Effector memory CD4-positive, alpha-beta T cell (primary cell): Measurements from ENCODE around the gene RPS24.

Experiments
- DNase-seq, 3 donors: peaks; one replicate each; pipeline ENCODE4 v3.0.0-alpha.2; 2020
- H3K27ac ChIP-seq: 2 replicates; pipeline ENCODE4 v1.7.0; 2013; ENCODE audit warnings: mild to moderate bottlenecking, low read length, moderate library complexity; ENCODE audit not compliant: insufficient read depth, poor library complexity, severe bottlenecking
- H3K27me3 ChIP-seq: replicated peaks from 2 replicates; pipeline ENCODE4 v1.7.0; 2013; ENCODE audit warnings: mild to moderate bottlenecking, low read length; ENCODE audit not compliant: insufficient read depth, control insufficient read depth, poor library complexity, severe bottlenecking
- H3K36me3 ChIP-seq: 2 replicates; pipeline ENCODE4 v1.7.0; 2013; ENCODE audit warnings: mild to moderate bottlenecking, low read length, moderate library complexity; ENCODE audit not compliant: control insufficient read depth, insufficient read depth
- H3K4me1 ChIP-seq: 2 replicates; pipeline ENCODE4 v1.7.0; 2013; ENCODE audit warnings: low read length, mild to moderate bottlenecking; ENCODE audit not compliant: control insufficient read depth, insufficient read depth, poor library complexity, severe bottlenecking
- H3K4me3 ChIP-seq: 2 replicates; pipeline ENCODE4 v1.7.0; 2013; ENCODE audit warnings: low read length, low read depth, mild to moderate bottlenecking; ENCODE audit not compliant: insufficient read depth, poor library complexity, severe bottlenecking
- H3K9me3 ChIP-seq: 2 replicates; pipeline ENCODE4 v1.7.0; 2013; ENCODE audit warnings: mild to moderate bottlenecking, low read length, moderate library complexity; ENCODE audit not compliant: control insufficient read depth

RPS24 gene

GRCh38 chr10:78079411-78079810 is 45.7 kb downstream of the RPS24 start:
- DNase-seq: no peak
- no peaks in the 10 kb centered on the region for H3K36me3 ChIP-seq
- no peaks in the 10 kb centered on the region for H3K4me1 ChIP-seq
- H3K4me3 ChIP-seq: no peak overlapping the region
- H3K9me3 ChIP-seq: no peaks in the 10 kb centered on the region
- H3K27ac ChIP-seq: no peak overlapping the region
- H3K27me3 ChIP-seq: no peaks in the 10 kb centered on the region

DNA sequence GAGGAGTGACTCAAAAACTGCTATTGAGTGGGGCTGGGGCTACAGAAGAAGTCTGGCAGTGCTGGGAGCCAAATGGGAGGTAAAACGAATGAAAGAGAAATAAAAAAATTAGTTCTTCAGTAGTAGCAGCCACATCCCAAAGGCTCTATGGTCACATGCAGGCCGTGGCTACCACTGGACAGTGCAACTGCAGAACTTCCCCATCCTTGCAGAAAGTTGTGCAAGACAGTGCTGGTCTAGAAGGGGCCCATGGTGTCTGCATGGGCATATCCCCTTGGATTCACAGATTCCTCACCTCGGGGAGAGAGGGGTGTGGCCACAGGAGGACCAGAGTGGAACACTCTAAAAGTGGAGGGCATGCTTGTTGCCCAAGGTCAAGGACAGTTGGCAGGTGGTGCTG is 47.6 kb downstream of the RPS24 start:
- Histone ChIP-seq H3K27me3 (no peaks in the 10 kb centered on the region), H3K4me1 (no peaks in the 10 kb centered on the region), H3K4me3 (no peak overlapping the region), H3K27ac (no peak overlapping the region), H3K9me3 (no peaks in the 10 kb centered on the region), H3K36me3 (no peaks in the 10 kb centered on the region)
- no peak for DNase-seq

DNA sequence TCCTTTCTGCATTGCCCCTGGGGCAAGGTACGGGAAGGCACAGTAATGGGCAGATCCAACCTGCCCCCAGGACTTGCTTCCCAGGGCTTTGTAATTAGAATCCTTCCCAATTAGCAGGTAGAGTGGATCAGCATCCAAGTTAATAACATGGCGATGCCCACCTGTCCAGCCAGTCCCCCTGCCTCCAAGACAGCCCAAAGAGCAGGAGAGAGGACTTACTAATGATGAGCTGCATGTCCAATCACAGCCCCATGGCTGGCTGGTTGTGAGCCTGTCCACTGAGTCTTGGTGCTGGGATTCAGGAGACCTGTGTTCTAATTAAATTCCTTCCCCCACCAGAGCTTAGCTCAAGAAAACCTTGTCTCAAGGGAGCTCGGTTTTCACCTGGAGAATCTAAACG is 49.0 kb downstream of the RPS24 start:
- no peaks in the 10 kb centered on the region for H3K36me3 ChIP-seq
- no peaks in the 10 kb centered on the region for H3K4me1 ChIP-seq
- H3K4me3 ChIP-seq: no peak overlapping the region
- H3K27me3 ChIP-seq: no peaks in the 10 kb centered on the region
- DNase-seq: no peak
- H3K27ac ChIP-seq: no peak overlapping the region
- H3K9me3 ChIP-seq: no peaks in the 10 kb centered on the region
